GM18499 (cell line): ENCODE measurements around the gene SLC17A8.
"Not testable (repeated sequence)": the region's sequence is repeated elsewhere in the genome, so short reads cannot be mapped to it uniquely, and the experiment has no call there.

Source experiments
- ATAC-seq: cut with Tn5 transposase; IDR thresholded peaks from one replicate; pipeline ENCODE4 v1.9.1; 2021; ENCODE audit warnings: moderate number of reproducible peaks; ENCODE audit not compliant: insufficient read depth, unreplicated experiment

The SLC17A8 gene

DNA sequence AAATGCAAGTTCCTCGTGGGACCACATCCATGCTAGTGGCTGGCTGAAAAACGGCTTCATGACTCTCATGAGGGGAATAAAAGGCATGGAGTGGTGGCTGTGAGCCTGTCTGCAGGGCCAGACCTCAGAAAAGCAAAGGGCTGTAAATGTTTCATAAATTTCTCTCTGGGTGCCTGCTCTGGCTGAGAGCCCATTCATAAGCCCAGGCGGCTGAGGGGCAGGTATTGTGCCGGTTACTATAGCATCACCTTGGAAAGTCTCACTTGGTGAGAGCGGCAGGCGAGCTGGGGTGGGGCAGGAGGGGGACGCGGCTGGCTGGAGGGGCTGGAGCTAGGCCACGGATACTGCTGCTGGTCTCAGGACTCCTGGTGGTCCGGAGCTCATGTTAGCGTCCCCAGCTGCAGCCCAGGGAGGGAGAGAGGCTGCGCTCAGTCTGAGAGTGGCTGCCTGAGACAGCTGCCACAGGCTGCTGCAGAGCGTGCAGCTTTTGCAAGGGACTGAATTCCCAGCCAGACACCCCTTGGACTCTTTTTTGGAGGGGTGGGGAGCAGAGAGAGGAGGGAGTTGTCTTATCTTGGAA is at the start of gene SLC17A8:
SLC17A8 (plus strand) TSS at position 431 of the 580 bp plus-strand sequence. CDS start 318 bp downstream, outside the sequence.
- ATAC-seq: no peak

DNA sequence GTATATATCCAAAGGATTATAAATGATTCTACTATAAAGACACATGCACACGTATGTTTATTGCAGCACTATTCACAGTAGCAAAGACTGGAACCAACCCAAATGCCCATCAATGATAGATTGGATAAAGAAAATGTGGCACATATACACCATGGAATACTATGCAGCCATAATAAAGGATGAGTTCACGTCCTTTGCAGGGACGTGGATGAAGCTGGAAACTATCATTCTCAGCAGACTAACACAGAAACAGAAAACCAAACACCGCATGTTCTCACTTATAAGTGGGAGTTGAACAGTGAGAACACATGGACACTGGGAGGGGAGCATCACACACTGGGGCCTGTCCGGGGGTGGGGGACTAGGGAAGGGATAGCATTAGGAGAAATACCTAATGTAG is 48.7 kb upstream of the SLC17A8 start:
- not testable (repeated sequence) for ATAC-seq

DNA sequence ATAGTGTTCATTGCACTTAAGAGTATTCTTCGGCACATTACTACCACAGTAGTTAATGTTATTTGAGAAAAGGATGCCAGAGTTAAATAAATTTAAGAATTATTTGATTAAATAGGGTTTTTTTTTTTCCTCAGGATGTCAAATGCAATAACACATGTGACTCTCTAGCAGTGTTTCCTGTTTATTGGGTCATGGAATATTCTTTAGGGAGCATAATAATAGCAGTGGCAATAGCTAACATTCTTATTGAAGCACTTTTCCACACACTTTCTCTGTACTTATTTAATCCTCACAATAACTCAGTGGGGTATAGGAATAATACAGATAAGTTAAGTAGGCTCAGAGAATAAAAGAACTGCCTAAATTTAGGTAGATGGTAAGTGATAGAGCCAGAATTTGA is 45.6 kb upstream of the SLC17A8 start:
- ATAC-seq: no peak

DNA sequence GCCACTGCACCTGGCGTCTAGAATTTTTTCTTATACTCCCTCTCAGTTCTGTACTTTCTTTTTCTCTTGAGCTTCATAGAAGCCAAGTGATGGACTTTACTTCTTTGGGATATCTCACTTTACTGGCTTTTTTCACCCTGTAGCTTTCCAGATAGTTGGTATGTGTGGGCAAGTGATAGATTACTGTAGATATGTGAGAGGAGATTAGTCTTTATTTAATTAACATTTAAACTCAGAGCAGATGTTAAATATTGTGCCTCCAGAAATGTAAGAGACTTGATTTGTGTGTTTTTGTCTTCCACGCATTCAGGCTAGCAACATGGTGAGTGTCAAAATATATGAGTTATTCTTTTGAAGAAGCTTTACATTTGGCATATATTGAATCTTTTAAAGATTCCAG is 39.5 kb upstream of the SLC17A8 start:
- ATAC-seq: no peak

DNA sequence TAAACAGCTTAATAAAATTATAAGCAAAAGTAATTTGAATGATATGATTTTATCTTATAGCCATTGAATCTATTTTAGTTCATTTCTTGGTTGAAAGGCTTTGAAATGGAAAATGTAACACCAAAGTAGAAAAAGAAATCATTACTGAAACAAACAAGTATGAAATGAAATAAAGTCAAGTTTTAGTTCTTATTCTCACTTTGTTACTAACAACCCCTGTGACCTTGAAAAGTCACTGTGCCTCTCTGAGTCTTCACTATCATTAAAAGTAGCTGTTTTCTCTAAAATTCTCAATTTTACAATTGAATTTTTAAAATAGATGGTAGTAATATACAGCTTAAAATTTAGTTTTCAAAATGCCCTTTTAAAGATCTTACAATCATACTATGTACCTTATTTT is 32.4 kb upstream of the SLC17A8 start:
- no peak for ATAC-seq

DNA sequence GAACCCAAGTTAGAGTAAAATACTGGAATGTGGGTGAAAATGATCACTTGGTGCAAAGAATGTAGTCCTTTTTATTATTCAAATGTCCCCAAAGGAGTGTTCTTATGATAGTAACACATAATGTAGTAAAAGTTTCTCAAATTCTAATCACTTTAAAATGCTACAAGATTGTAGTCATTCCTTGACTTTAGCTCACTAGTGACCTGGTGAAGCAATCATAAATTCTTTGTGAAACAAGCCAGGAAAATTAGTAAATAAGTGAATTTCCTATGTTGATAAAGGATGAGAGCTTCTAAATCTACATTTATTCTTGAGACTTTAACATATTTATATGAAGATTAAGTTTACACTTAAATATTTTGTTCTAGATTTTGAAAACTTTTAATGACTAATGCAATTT is 30.7 kb upstream of the SLC17A8 start:
- ATAC-seq: no peak

DNA sequence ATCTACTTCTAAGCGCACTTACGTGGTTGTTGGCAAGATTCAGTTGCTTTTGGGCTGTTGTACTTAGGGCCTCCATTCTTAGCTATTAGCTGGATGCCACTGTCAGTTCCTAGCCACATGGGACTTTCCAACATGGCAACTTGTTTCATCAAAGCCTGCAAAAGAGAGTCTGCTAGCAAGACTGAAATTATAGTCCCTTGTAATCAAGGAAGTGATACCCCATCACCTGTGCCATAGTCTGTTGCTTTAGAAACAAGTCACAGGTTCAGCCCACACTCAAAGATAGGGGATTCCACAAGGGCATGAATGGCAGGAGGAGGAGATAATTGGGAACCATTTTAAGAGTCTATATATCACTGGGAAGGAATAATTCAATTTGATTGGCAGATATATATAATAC is 27.1 kb upstream of the SLC17A8 start:
- ATAC-seq: peak; percentile 80

DNA sequence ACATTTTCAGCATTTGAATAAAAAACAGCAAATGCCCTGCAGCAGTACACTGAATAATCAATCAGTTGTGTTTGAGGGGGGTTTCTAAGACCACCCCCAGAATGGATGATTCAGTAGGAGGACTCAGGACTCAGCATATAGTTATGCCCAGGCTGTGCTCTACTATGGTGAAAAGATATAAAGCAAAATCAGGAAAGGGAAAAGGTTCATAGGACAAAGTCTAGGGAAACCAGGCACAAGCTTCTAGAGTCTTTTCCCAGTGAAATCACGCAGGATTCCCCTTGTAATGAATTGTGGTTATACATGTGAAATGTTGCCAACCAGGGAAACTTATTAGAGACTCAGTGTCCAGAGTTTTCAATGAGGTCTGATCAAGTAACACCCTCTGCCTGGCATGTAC is 25.0 kb upstream of the SLC17A8 start:
- ATAC-seq: no peak

DNA sequence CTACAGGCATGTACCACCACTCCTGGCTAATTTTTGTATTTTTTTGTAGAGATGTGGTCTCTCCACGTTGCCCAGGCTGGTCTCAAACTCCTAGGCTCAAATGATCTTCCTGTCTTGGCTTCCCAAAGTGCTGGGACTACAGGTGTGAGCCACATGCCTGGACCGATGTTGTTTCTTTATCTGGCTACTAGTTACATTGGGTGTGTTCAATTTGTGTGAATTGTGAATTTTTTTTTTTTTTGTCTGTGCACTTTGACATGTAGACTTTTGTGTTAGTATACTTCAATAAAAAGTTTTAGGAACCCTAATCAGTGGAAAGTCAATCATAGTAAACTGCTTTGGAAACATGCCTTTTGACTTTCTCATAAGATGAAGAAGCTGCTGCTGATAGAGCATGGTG is 24.0 kb upstream of the SLC17A8 start:
- no peak for ATAC-seq

DNA sequence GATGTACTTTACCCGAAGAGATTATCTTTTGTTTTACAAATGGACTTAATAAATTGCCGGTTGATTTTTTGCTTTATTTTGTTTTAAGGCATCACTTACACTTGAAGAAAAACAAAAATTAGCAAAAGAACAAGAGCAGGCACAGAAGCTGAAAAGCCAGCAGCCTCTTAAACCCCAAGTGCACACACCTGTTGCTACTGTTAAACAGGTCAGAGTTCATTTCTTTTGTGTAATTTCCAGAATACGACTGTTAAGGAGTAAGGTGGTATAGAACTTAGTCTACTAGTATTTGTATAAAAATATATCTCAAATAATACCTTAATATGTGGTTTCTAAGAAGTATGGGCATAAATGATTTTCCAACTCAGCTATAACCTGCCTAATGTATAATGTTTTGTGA is 19.6 kb upstream of the SLC17A8 start:
- ATAC-seq: no peak

DNA sequence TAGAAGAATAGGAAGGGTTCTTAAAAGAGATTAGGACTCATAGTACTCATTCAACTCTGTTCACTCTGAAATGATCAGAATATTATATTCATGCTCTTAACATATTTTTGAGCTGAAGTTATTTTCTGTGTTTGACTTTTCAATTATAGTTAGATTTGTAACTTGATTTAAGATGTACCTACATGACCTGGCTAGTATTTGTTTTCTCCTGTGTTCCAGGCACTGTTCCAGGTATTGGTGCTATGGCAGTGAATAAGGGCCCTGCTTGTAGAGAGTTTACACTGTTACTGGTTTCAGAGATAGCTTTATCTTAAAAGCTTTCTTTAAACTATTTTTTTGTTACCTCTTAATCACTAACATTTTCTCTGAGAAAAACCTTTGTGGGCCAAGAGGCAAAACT is 19.1 kb upstream of the SLC17A8 start:
- no peak for ATAC-seq

DNA sequence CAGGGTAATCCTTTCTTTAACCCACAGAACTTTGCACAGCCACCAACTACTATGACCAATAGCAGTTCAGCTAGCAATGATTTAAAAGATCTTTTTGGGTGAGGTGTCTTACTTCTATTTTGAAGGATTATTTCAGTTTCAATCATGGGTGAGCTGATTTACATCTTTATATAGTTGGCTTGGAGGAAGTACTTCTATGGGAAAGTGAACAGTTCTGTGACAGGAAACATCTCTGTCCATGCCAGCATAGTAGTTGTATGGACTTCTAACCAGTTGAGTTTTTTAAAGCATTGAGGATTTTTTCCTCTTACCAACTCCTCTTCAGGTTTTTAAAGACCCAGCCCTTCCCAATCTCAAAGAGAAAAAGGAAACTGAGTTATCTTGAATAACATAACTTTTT is 17.8 kb upstream of the SLC17A8 start:
- no peak for ATAC-seq

DNA sequence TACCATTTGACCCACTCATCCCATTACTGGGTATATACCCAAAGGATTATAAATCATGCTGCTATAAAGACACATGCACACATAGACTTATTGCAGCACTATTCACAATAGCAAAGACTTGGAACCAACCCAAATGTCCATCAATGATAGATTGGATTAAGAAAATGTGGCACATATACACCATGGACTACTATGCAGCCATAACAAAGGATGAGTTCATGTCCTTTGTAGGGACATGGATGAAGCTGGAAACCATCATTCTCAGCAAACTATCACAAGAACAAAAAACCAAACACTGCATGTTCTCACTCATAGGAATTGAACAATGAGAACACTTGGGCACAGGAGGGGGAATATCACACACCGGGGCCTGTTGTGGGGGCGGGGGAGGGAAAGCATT is 14.0 kb upstream of the SLC17A8 start:
- ATAC-seq: not testable (repeated sequence)

DNA sequence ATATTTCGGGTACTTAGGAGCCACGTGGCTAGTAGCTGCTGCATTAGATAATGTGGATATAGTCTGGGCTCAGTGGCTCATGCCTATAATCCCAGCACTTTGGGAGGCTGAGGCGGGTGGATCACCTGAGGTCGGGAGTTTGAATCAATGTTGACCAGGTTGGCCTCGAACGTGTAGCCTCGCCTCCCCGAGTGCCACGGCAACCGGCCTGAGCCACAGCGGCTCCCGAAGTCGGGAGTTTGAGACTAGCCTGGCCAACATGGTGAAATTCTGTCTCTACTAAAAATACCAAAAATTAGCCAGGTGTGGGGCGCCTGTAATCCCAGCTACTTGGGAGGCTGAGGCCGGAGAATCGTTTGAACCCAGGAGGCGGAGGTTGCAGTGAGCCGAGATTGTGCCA is 12.5 kb upstream of the SLC17A8 start:
- ATAC-seq: not testable (repeated sequence)

DNA sequence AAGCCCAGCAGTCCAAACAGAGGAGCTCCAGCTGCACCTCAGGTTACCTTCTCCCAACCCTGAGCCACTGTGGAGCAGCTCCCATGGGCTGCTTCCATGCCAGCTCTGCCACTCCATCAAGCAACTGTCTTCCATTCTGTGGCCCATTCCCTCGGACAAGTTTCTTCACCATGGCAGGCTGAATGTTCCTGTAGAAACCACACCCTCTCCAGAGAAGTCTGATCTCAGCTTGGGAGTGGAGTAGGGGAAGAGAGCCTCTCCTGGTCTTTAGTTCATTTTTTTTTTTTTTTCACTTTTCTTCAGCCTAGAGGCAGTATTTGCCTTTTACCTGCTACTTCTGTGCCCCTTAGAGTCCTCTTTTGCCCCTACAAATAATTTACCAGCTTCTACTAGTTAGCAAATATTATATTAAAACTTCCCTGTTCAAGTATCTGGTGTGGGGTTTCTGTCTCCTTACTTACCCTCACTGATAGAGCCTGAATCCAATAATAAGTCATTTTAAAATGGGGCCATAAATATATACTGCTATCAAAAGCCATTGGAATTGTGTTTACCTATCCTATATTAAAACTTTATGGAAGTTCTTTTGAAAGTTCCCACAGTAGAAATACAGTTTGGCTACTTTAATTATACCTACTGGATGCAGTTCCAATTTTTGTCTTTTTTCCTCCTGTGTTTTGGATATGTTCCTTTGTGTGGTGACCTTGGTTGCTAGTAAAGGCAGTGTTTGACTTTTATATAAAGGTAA is 11.7 kb upstream of the SLC17A8 start:
- ATAC-seq: no peak

DNA sequence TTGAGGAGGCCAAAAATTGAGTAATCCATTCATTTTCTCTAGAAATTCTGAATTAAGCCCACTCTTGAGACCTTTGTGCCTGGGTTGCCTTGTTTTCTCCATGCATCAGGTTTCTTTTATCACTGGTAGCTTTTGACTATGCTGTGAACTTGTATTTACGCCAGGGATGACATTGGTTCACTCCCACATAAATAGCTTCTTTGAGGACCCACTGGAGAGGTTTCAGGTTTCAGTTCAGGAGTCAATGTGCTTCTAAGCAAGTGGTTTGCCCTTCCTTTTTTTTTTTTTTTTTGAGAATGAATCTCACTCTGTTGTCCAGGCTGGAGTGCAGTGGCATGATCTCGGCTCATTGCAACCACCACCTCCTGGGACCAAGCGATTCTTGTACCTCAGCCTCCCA is 10.2 kb upstream of the SLC17A8 start:
- no peak for ATAC-seq

DNA sequence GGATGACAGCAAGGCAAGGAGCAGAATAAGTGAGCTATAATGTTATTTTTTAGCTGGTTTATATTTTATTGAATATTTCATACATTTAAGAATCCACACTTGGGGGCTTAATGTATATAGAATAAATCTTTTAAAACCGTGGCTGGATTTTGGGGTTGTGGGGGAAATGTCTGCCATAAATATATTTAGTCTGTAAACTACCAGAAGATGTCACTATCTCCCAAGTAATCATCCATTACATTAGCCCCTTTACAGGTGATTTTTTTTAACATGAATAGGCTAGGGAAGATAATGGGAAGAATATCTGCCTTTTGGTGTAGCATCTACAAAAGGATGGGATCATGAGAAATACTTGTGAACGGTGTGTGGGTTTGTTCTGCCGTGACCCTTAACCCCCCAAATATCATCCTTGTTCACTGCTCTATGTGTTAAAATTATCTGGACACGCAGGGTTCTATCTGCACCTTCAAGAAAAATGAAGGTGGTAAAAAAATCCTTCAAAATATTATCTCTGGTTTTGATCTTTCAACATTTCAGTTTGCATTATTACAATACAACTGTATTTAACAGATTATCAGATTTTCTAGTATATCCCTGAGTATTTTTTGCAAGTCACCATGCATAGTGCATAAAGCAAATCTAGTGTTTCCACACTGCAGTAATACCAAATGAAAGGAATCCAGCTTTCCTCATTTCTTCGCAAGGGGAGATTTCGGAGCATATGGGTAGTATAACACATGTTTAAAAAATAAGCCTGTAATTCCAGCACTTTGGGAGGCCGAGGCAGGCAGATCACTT is 8.0 kb upstream of the SLC17A8 start:
- ATAC-seq: no peak

DNA sequence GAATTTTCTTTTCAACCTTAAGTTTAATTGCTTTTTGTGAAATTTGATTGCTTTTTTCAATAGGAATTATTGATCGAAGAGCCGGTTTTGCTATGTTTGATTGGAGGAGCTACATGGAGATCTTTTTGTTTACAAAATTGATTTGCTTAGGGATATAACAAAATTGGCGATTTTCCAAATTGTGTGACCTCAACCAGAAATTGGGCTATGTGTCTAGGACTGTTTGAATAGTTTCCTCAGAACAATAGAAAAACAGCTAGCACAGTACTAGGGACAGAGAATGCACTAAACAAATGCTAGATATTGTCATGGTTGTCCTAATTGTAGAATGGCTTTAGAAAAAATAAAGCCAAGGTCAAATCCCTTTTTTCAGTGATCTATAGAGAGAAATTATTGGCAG is 2.4 kb downstream of the SLC17A8 start:
- no peak for ATAC-seq

DNA sequence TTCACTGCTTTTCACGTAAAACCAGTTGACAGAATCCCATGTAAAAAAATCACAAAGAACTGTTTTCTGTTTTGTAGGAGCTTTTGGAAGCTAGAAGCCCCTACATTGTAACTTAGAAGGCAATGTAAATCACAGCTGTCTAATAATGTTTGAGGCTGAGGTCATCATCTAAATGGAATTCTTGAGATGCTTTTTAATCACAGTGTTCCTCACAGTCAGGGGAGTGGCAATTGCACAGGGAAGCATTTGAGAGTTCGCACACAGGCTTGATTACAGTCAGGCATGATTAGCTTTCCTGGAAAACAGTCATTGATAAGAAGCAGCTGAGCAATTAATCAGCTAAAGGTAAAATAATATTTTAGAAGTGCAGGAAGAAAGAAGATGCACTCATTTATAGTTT is 2.9 kb downstream of the SLC17A8 start:
- no peak for ATAC-seq

DNA sequence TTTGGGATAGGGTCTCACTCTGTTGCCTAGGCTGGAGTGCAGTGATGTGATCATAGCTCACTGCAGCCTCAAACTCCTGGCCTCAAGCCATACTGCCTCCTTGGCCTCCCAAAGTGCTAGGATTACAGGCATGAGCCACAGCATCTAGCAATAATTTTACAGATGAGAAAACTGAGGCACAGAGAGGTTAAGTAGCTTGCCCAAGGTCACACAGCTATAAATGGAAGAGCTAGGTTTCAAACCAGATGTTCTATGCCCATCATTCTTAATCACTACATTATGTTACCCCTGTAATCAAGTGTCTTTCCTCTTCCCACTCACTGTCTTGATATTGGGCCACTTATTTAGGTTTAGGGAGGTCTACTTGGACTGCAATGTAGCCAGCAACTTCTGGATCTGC is 3.6 kb downstream of the SLC17A8 start:
- no peak for ATAC-seq

DNA sequence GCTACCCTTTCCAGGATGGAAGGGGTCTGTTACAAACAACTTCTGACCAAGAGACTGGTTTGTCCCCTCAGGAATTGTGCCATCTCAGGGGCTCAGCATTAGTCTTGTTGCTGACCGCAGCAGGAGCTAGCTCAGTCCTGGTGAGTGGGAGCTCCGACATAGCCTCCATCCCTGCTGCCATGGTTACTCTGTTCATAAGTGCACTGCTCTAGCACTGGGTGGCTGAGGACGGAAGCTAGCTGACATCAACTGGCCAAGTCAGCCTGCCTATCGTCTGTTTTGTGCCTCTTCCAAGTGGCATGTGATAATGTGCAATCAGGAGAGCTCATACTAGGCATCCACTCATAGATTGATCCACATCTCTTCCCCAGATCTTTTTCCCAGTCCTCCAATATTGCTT is 7.5 kb downstream of the SLC17A8 start:
- no peak for ATAC-seq
